A673 (cell line): Measurements from ENCODE around the gene TRPC4.

ENCODE experiments used
- CTCF ChIP-seq: fragments of 300-800, 200-600 bp; sonication (generic); conservative IDR thresholded peaks from 2 replicates; pipeline ENCODE4 v1.5.1; 2017; ENCODE audit warnings: low read depth, mild to moderate bottlenecking, antibody characterized with exemption, low read length, moderate library complexity, mixed read lengths
- EZH2 ChIP-seq: fragments of 200-600 bp; sonication (generic); IDR thresholded peaks from 2 replicates; pipeline ENCODE4 v1.6.1; 2017; ENCODE audit warnings: borderline replicate concordance, low read depth, mild to moderate bottlenecking, mixed read lengths, antibody characterized with exemption, low read length; ENCODE audit not compliant: poor library complexity, severe bottlenecking

GRCh38 chr13:37914781-37915391 lies 45.3 kb upstream of the TRPC4 start:
- TF ChIP-seq CTCF = no peak
- no peak for TF ChIP-seq EZH2
